HepG2 (cell line): Measurements from ENCODE around the gene OR14A16. TPM values are rescaled to one million over a fixed set of nuclear protein-coding genes. Genes with fewer than 3 reads are reported as not detected.

Experiments
- ATAC-seq: fragments of 200-7000 bp; cut with Tn5 transposase; 3 replicates; pipeline ENCODE4 v1.9.1; 2020; ENCODE audit warnings: mild to moderate bottlenecking, moderate library complexity
- BruUV-seq: library from RNA; stranded (reverse); fragments of 400-500 nt; replicated peaks from 2 replicates; lab custom pipeline; 2021; lab: Mats Ljungman, UMichigan
- CTCF ChIA-PET: fragments of 300-600 bp; formaldehyde crosslinking; extraction: SDS; loops from one replicate; lab custom pipeline; 2021; ENCODE audit warnings: low total read pairs, inconsistent platforms, low intra/inter-chr PET ratio; lab: Yijun Ruan, JAX
- POLR2A ChIA-PET: fragments of 350-600 bp; sonication (Branson Sonifier 250); formaldehyde crosslinking; loops from one replicate; lab custom pipeline; 2020; ENCODE audit warnings: antibody characterized with exemption, inconsistent platforms; lab: Yijun Ruan, JAX
- DNase-seq: peaks from one replicate; pipeline ENCODE4 v3.0.0-alpha.2; 2015; ENCODE audit warnings: low spot score
- FAIRE-seq: peaks from 3 replicates; lab custom pipeline; 2011; peaks lifted over from hg19 to GRCh38; lab: Jason Lieb, UNC
- H2AFZ ChIP-seq: one replicate; pipeline ENCODE4 v1.6.1; 2011; ENCODE audit warnings: low read length, inconsistent platforms
- H3K27ac ChIP-seq: fragments of 300-600 bp; 3 replicates; pipeline ENCODE4 v1.8.0; 2011; ENCODE audit warnings: mixed run types, mild to moderate bottlenecking, mixed read lengths, low read length, inconsistent platforms; ENCODE audit not compliant: insufficient read depth; ENCODE audit errors: extremely low read length
- H3K27me3 ChIP-seq, 2 experiments: fragments of 200-600 bp in 1 of 2; 2 replicates in 1 of 2; 3 replicates in 1 of 2; pipeline versions ENCODE4 v1.6.0 to v1.8.0; 2011; ENCODE audit warnings: low read length in 2 of 2, mild to moderate bottlenecking in 2 of 2, moderate library complexity in 2 of 2, inconsistent platforms in 1 of 2; ENCODE audit not compliant: insufficient read depth in 2 of 2, control insufficient read depth in 1 of 2
- H3K36me3 ChIP-seq, 2 experiments: fragments of 200-600 bp in 1 of 2; replicated peaks in 1 of 2; 2 replicates in 1 of 2; 3 replicates in 1 of 2; pipeline versions ENCODE4 v1.5.1 to v1.8.0; 2011; ENCODE audit warnings: low read length in 2 of 2, inconsistent platforms in 1 of 2; ENCODE audit not compliant: insufficient read depth in 2 of 2, control insufficient read depth in 1 of 2
- H3K4me1 ChIP-seq: 2 replicates; pipeline ENCODE4 v1.5.1; 2012; ENCODE audit warnings: low read length, inconsistent platforms; ENCODE audit not compliant: insufficient read depth
- H3K4me2 ChIP-seq: 2 replicates; pipeline ENCODE4 v1.6.0; 2011; ENCODE audit warnings: low read depth, low read length, inconsistent platforms
- H3K4me3 ChIP-seq, 3 experiments: fragments of 200-600 bp in 1 of 3; sonication (generic), shearing (Covaris generic) in 1 of 3; replicated peaks in 1 of 3; 2 replicates each; pipeline ENCODE4 v1.5.1; 2011 to 2016; ENCODE audit warnings: low read length in 3 of 3, inconsistent platforms in 2 of 3, low read depth in 2 of 3, mild to moderate bottlenecking in 2 of 3, control low read depth in 1 of 3, mixed read lengths in 1 of 3; ENCODE audit not compliant: insufficient read depth in 1 of 3
- H3K79me2 ChIP-seq: one replicate; pipeline ENCODE4 v1.6.1; 2011; ENCODE audit warnings: low read length, inconsistent platforms; ENCODE audit not compliant: insufficient read depth
- H3K9ac ChIP-seq: 2 replicates; pipeline ENCODE4 v1.6.0; 2011; ENCODE audit warnings: mild to moderate bottlenecking, low read depth, low read length, inconsistent platforms; ENCODE audit not compliant: insufficient read depth
- H3K9me3 ChIP-seq: 2 replicates; pipeline ENCODE4 v1.5.1; 2012; ENCODE audit warnings: mild to moderate bottlenecking, low read length
- H4K20me1 ChIP-seq: 2 replicates; pipeline ENCODE4 v1.6.0; 2011; ENCODE audit warnings: inconsistent platforms, mild to moderate bottlenecking, low read length, moderate library complexity; ENCODE audit not compliant: insufficient read depth
- SYNCRIP ChIP-seq: fragments of 200-400 bp; formaldehyde crosslinking; IDR thresholded peaks from 2 replicates; pipeline ENCODE4 v1.6.1; 2018; ENCODE audit warnings: mild to moderate bottlenecking, low read depth, low read length; ENCODE audit not compliant: insufficient read depth
- ZNF280B ChIP-seq: sonication (generic); formaldehyde crosslinking; IDR thresholded peaks from 2 replicates; pipeline ENCODE4 v1.5.0; 2020; ENCODE audit warnings: missing genetic modification reagents, mild to moderate bottlenecking, borderline replicate concordance
- ZNF326 ChIP-seq: sonication (generic); formaldehyde crosslinking; IDR thresholded peaks from 2 replicates; pipeline ENCODE4 v1.4.0; 2020; ENCODE audit warnings: missing genetic modification reagents, borderline replicate concordance
- ZNF776 ChIP-seq: sonication (generic); formaldehyde crosslinking; IDR thresholded peaks from 2 replicates; pipeline ENCODE4 v1.4.0; 2020; ENCODE audit warnings: mild to moderate bottlenecking, missing genetic modification reagents
- ZSCAN12 ChIP-seq: sonication (generic); formaldehyde crosslinking; IDR thresholded peaks from 2 replicates; pipeline ENCODE4 v1.9.0; 2021; ENCODE audit warnings: mild to moderate bottlenecking, missing genetic modification reagents
- WGBS: methylation state at CpG from one replicate; pipeline ENCODE4 v1.1.6; 2017; ENCODE audit warnings: low lambda C conversion rate; 5-methylcytosine and 5-hydroxymethylcytosine counted together
- in situ Hi-C: cut with HindIII; loops from 2 replicates; pipeline ENCODE4 v1.10.0; 2017; ENCODE audit warnings: low pct_unique_long_range_greater_than_20kb; ENCODE audit not compliant: extremely low pct_ligation_motif_present
- intact Hi-C: fragments of 100-400 bp; cut with micrococcal nuclease; formaldehyde crosslinking; loops from one replicate; pipeline ENCODE4 v1.10.0; 2022; ENCODE audit not compliant: unreplicated experiment
- polyA plus RNA-seq, 8 experiments: library from polyadenylated mRNA; depleted of rRNA in 3 of 8; stranded (reverse) in 7 of 8; unstranded in 1 of 8; fragments of >200 nt; fragmentation: Illumina TruSeq in 4 of 8; extraction: Trizol in 4 of 8; gene quantifications; 2 replicates each; pipeline versions ENCODE4 v1.2.1 to v1.2.3, GENCODE V29; 2011 to 2016; ENCODE audit warnings: low read depth in 4 of 8, missing spikeins in 1 of 8, mixed read lengths in 1 of 8; ENCODE audit not compliant: insufficient read depth in 1 of 8
- total RNA-seq, 5 experiments: library from RNA; depleted of rRNA; stranded (reverse); fragments of >200 nt; fragmentation: Illumina TruSeq; extraction: Trizol; gene quantifications; 2 replicates each; pipeline ENCODE4 v1.2.3, GENCODE V29; 2016; ENCODE audit warnings: low read depth in 1 of 5
- TF ChIP-seq, protein P1 (sequence below), 2 experiments: fragments of 450-650 bp in 1 of 2; sonication (generic) in 1 of 2; formaldehyde crosslinking in 1 of 2; IDR thresholded peaks; 2 replicates each; pipeline versions ENCODE4 v1.6.1 to v1.8.0; 2016 to 2022; ENCODE audit warnings: antibody characterized with exemption in 1 of 2, mild to moderate bottlenecking in 1 of 2, missing genetic modification reagents in 1 of 2
- TF ChIP-seq, protein P2 (sequence below): sonication (generic); formaldehyde crosslinking; IDR thresholded peaks from 2 replicates; pipeline ENCODE4 v1.4.0; 2020; ENCODE audit warnings: missing genetic modification reagents, borderline replicate concordance

The OR14A16 gene
- total and polyA plus RNA-seq, 2 of the 13 experiments (the other 11 are each of a cell fraction or from before 2014, with no cell fraction given): not detected

- intact Hi-C loops: no loop called here
- Histone ChIP-seq H2AFZ (no peak overlapping the region), H3K27me3 (no peaks in the 10 kb centered on the region), H3K9ac (no peak overlapping the region), H4K20me1 (no peaks in the 10 kb centered on the region), H3K4me1 (no peaks in the 10 kb centered on the region), H3K4me3 (no peak overlapping the region), H3K36me3 (no peaks in the 10 kb centered on the region), H3K9me3 (peaks cover 19% of the 10 kb centered on the region), H3K79me2 (no peaks in the 10 kb centered on the region), H3K4me2 (no peak overlapping the region), H3K27ac (no peak overlapping the region)
- ATAC-seq: no peak
- no peak for FAIRE-seq
- in situ Hi-C loops: no loop called here
- POLR2A ChIA-PET: no interaction called here
- 0% methylated on average over 2 of the region's 2 CpGs for WGBS
- CTCF ChIA-PET: no interaction called here
- no TSS peak for BruUV-seq
- no peak for DNase-seq
- TF ChIP-seq ZNF326 (no peak), ZNF776 (no peak), ZNF280B (CRISPR knock-in tag) (no peak), ZSCAN12 (no peak), SYNCRIP (no peak)
- TF ChIP-seq, protein P1, sequence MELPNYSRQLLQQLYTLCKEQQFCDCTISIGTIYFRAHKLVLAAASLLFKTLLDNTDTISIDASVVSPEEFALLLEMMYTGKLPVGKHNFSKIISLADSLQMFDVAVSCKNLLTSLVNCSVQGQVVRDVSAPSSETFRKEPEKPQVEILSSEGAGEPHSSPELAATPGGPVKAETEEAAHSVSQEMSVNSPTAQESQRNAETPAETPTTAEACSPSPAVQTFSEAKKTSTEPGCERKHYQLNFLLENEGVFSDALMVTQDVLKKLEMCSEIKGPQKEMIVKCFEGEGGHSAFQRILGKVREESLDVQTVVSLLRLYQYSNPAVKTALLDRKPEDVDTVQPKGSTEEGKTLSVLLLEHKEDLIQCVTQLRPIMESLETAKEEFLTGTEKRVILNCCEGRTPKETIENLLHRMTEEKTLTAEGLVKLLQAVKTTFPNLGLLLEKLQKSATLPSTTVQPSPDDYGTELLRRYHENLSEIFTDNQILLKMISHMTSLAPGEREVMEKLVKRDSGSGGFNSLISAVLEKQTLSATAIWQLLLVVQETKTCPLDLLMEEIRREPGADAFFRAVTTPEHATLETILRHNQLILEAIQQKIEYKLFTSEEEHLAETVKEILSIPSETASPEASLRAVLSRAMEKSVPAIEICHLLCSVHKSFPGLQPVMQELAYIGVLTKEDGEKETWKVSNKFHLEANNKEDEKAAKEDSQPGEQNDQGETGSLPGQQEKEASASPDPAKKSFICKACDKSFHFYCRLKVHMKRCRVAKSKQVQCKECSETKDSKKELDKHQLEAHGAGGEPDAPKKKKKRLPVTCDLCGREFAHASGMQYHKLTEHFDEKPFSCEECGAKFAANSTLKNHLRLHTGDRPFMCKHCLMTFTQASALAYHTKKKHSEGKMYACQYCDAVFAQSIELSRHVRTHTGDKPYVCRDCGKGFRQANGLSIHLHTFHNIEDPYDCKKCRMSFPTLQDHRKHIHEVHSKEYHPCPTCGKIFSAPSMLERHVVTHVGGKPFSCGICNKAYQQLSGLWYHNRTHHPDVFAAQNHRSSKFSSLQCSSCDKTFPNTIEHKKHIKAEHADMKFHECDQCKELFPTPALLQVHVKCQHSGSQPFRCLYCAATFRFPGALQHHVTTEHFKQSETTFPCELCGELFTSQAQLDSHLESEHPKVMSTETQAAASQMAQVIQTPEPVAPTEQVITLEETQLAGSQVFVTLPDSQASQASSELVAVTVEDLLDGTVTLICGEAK (IDR thresholded peaks at IDR 0.05): no peak
- TF ChIP-seq, protein P1 (CRISPR knock-in tag; IDR thresholded peaks at IDR 0.05): no peak
- TF ChIP-seq, protein P2, sequence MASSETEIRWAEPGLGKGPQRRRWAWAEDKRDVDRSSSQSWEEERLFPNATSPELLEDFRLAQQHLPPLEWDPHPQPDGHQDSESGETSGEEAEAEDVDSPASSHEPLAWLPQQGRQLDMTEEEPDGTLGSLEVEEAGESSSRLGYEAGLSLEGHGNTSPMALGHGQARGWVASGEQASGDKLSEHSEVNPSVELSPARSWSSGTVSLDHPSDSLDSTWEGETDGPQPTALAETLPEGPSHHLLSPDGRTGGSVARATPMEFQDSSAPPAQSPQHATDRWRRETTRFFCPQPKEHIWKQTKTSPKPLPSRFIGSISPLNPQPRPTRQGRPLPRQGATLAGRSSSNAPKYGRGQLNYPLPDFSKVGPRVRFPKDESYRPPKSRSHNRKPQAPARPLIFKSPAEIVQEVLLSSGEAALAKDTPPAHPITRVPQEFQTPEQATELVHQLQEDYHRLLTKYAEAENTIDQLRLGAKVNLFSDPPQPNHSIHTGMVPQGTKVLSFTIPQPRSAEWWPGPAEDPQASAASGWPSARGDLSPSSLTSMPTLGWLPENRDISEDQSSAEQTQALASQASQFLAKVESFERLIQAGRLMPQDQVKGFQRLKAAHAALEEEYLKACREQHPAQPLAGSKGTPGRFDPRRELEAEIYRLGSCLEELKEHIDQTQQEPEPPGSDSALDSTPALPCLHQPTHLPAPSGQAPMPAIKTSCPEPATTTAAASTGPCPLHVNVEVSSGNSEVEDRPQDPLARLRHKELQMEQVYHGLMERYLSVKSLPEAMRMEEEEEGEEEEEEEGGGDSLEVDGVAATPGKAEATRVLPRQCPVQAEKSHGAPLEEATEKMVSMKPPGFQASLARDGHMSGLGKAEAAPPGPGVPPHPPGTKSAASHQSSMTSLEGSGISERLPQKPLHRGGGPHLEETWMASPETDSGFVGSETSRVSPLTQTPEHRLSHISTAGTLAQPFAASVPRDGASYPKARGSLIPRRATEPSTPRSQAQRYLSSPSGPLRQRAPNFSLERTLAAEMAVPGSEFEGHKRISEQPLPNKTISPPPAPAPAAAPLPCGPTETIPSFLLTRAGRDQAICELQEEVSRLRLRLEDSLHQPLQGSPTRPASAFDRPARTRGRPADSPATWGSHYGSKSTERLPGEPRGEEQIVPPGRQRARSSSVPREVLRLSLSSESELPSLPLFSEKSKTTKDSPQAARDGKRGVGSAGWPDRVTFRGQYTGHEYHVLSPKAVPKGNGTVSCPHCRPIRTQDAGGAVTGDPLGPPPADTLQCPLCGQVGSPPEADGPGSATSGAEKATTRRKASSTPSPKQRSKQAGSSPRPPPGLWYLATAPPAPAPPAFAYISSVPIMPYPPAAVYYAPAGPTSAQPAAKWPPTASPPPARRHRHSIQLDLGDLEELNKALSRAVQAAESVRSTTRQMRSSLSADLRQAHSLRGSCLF (CRISPR knock-in tag): no peak
Observed at GRCh38 chr1:247822060-247822459, 1.9 kb downstream of the OR14A16 start.
